Psoas muscle (tissue), 8 donors: ENCODE data around the gene ABCC11. TPM values are rescaled to one million over a fixed set of nuclear protein-coding genes. Genes with fewer than 3 reads are reported as not detected.
A peak's percentile ranks its signal among the peaks of the same experiment; 100 is the strongest.

Experiments
- ATAC-seq, 4 donors: fragments of 200-7000 bp; cut with Tn5 transposase; one replicate each; pipeline ENCODE4 v1.9.1; 2020; ENCODE audit warnings: moderate library complexity in 3 of 4, mild to moderate bottlenecking in 2 of 4
- DNase-seq, 2 donors: peaks; one replicate each; pipeline ENCODE4 v3.0.0-alpha.2; 2020
- H3K27ac ChIP-seq: fragments of 200-600 bp; one replicate; pipeline ENCODE4 v1.8.0; 2022
- H3K27me3 ChIP-seq, 3 donors: fragments of 200-600 bp in 1 of 3; one replicate each; pipeline versions ENCODE4 v1.6.1 to v1.8.0; 2013 to 2022; ENCODE audit warnings: low read length in 2 of 3, mild to moderate bottlenecking in 2 of 3, moderate library complexity in 1 of 3; ENCODE audit not compliant: insufficient read depth in 3 of 3
- H3K36me3 ChIP-seq, 2 donors: fragments of 200-600 bp in 1 of 2; one replicate each; pipeline versions ENCODE4 v1.6.1 to v1.8.0; 2013 to 2022; ENCODE audit warnings: low read depth in 1 of 2, mild to moderate bottlenecking in 1 of 2, moderate library complexity in 1 of 2; ENCODE audit not compliant: insufficient read depth in 1 of 2
- H3K4me1 ChIP-seq: fragments of 200-600 bp; one replicate; pipeline ENCODE4 v1.8.0; 2022
- H3K4me3 ChIP-seq: fragments of 200-600 bp; one replicate; pipeline ENCODE4 v1.8.0; 2022; ENCODE audit warnings: mild to moderate bottlenecking
- H3K9me3 ChIP-seq: fragments of 200-600 bp; one replicate; pipeline ENCODE4 v1.8.0; 2022
- CTCF ChIP-seq: fragments of 200-600 bp; IDR thresholded peaks from one replicate; pipeline ENCODE4 v1.8.0; 2022; ENCODE audit warnings: antibody characterized with exemption
- WGBS, 3 donors: extraction: QIAGEN DNeasy Blood & Tissue Kit; methylation state at CpG; one replicate each; pipeline versions ENCODE4 v1.1.6 to v1.1.7; 2013; 5-methylcytosine and 5-hydroxymethylcytosine counted together
- intact Hi-C, 2 donors: fragments of 100-400 bp; cut with DNase I; formaldehyde crosslinking; loops; one replicate each; pipeline versions ENCODE4 v1.11.0 to v1.14.2; 2022
- polyA plus RNA-seq, 3 donors: library from polyadenylated mRNA; stranded (reverse); fragments of 200-250 nt; gene quantifications; one replicate each; pipeline ENCODE4 v1.2.3, GENCODE V29; 2013
- total RNA-seq, 4 donors: library from RNA; stranded (reverse); fragmentation: NEBNext Ultra II Directional in 2 of 4; extraction: Animal tissue kit (Norgen Biotek cat#: 25700) in 2 of 4; gene quantifications; one replicate each; pipeline versions ENCODE4 v1.2.1 to v1.2.4, GENCODE V29; 2021 to 2023
- donor health status: healthy with polysubstance abuse.
- donor health status: DM: no; HTN: no; CAD: no; lungs with moderate emphysema.
- donor health status: Bipolar disorder and iron deficiency.
- donor health status: healthy.
- donor health status: DM: yes; HTN: yes; CAD: no.
- donor health status: DM: no; HTN: no; CAD: no.
- donor health status: DM: no; HTN: no; CAD: no.
- donor health status: DM: yes; HTN: yes; CAD: no.

ABCC11 gene
- total and polyA plus RNA-seq, 7 donors = 0.05 to 0.22 (median 0.15) TPM; not detected in 1

GRCh38 chr16:48138543-48138942 is 108.8 kb downstream of the ABCC11 start:
- H3K4me3 ChIP-seq = no peak overlapping the region
- no peaks in the 10 kb centered on the region for H3K9me3 ChIP-seq
- H3K36me3 ChIP-seq = no peaks in the 10 kb centered on the region
- whole genome bisulfite sequencing, 3 donors = 84 to 94% (median 87%) methylated on average over 2 of the region's 2 CpGs
- DNase-seq (no peak), ATAC-seq (no peak)
- H3K27me3 ChIP-seq = no peaks in the 10 kb centered on the region
- no peak overlapping the region for H3K27ac ChIP-seq
- H3K4me1 ChIP-seq = peaks cover 21% of the 10 kb centered on the region
- no peak for TF ChIP-seq CTCF
- intact Hi-C loops = no loop called here

GRCh38 chr16:48137822-48138221 is 109.5 kb downstream of the ABCC11 start:
- Histone ChIP-seq H3K4me3 (no peak overlapping the region), H3K9me3 (no peaks in the 10 kb centered on the region), H3K27ac (peak overlapping the region; percentile 57), H3K36me3 (no peaks in the 10 kb centered on the region), H3K27me3 (no peaks in the 10 kb centered on the region), H3K4me1 (peaks cover 21% of the 10 kb centered on the region)
- no peak for DNase-seq
- 85 to 95% (median 88%) methylated on average over 3 of the region's 3 CpGs for WGBS, 3 donors
- no peak for ATAC-seq
- intact Hi-C loops = no loop called here
- TF ChIP-seq CTCF = no peak

GRCh38 chr16:48136547-48137360 is 110.6 kb downstream of the ABCC11 start:
- H3K27me3 ChIP-seq = no peaks in the 10 kb centered on the region

GRCh38 chr16:48133455-48134211 is 113.7 kb downstream of the ABCC11 start:
- intact Hi-C loops = no loop called here
- Histone ChIP-seq H3K4me3 (no peak overlapping the region), H3K27ac (no peak overlapping the region), H3K27me3 (no peaks in the 10 kb centered on the region), H3K4me1 (peaks cover 29% of the 10 kb centered on the region), H3K36me3 (no peaks in the 10 kb centered on the region), H3K9me3 (no peaks in the 10 kb centered on the region)
- ATAC-seq = no peak
- WGBS, 3 donors = 88 to 93% (median 93%) methylated on average over 18 of the region's 18 CpGs
- DNase-seq = no peak
- no peak for TF ChIP-seq CTCF

More at GRCh38 chr16:48136547-48137360, 110.6 kb downstream of the ABCC11 start:
- H3K9me3 ChIP-seq = no peaks in the 10 kb centered on the region
- peak overlapping the region; percentile 57 for H3K27ac ChIP-seq
- WGBS, 3 donors = 26 to 40% (median 31%) methylated on average over 9 of the region's 9 CpGs
- DNase-seq (no peak), ATAC-seq (peak; percentile 92 to 97 (median 96))
- no peaks in the 10 kb centered on the region for H3K36me3 ChIP-seq
- H3K4me3 ChIP-seq = no peak overlapping the region
- H3K4me1 ChIP-seq = peaks cover 21% of the 10 kb centered on the region
- no peak for TF ChIP-seq CTCF
- intact Hi-C loops = no loop called here
